Measurements from ENCODE around the gene FRY. TPM values are rescaled to one million over a fixed set of nuclear protein-coding genes. Genes with fewer than 3 reads are reported as not detected.
A peak's percentile ranks its signal among the peaks of the same experiment; 100 is the strongest.

The FRY gene
- total RNA-seq, 1 experiment from 2014 or later: 1.3 TPM

DNA sequence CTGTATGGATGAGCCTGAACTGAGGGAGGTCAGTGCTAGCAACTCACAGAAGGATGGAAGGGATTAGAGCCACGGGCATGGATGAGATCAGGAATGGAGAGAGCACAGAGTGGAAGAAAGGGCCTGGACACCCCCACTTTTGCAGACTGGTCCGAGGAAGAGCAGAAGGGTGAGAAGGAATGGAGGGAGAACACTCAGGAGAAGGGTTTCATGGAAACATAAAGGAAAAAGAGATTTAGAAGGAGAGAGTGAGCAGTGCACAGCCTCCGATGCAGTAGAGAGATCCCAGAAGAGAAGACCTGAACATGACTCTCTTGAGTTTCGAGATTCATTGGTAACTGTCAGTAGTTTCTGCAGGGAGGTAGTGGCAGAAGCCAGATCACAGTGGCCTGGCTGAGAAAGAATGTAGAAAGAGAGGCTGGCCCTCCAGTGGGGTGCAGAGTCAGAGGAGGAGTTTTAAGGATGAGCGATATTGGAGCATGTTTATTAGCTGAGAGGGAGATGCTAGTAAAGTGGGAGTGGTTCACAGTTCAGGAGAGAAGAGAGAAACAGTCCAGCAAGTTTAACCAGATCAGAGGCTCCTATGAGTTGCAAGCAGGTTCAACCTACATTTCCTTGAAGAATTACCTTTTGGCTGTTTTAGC is 174.6 kb downstream of the FRY start:
- no peaks in the 10 kb centered on the region for H3K9me2 ChIP-seq (replicated peaks; ENCODE audit: low read length)
- intact Hi-C loops (cut with micrococcal nuclease): no loop called here
- no peaks in the 10 kb centered on the region for H3K4me1 ChIP-seq (ENCODE audit: insufficient read depth, low read length)
- ChIA-PET POLR2A (ENCODE audit: unreplicated experiment) (no interaction called here), CTCF (no interaction called here)
- H3K27ac ChIP-seq (ENCODE audit: low read length): no peak overlapping the region
- H3K79me2 ChIP-seq (ENCODE audit: low read length): no peaks in the 10 kb centered on the region
- H3K9me3 ChIP-seq (ENCODE audit: low read length): no peaks in the 10 kb centered on the region
- TF ChIP-seq, protein P1, sequence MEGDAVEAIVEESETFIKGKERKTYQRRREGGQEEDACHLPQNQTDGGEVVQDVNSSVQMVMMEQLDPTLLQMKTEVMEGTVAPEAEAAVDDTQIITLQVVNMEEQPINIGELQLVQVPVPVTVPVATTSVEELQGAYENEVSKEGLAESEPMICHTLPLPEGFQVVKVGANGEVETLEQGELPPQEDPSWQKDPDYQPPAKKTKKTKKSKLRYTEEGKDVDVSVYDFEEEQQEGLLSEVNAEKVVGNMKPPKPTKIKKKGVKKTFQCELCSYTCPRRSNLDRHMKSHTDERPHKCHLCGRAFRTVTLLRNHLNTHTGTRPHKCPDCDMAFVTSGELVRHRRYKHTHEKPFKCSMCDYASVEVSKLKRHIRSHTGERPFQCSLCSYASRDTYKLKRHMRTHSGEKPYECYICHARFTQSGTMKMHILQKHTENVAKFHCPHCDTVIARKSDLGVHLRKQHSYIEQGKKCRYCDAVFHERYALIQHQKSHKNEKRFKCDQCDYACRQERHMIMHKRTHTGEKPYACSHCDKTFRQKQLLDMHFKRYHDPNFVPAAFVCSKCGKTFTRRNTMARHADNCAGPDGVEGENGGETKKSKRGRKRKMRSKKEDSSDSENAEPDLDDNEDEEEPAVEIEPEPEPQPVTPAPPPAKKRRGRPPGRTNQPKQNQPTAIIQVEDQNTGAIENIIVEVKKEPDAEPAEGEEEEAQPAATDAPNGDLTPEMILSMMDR (conservative IDR thresholded peaks at IDR 0.05; ENCODE audit: low read depth, low read length): no peak
- no peak for TF ChIP-seq EZH2 (IDR thresholded peaks at IDR 0.05; ENCODE audit: low read length, unreplicated experiment)
- TF ChIP-seq EZH2phosphoT487 (IDR thresholded peaks at IDR 0.05; ENCODE audit: borderline replicate concordance, low read length): no peak
- H3K27me3 ChIP-seq (ENCODE audit: low read length): no peaks in the 10 kb centered on the region; the same call in 1 of the 2 replicates
- ATAC-seq (no peak; the same call in 1 of the 2 replicates), DNase-seq (peak; percentile 14)
- no peak overlapping the region for H3K4me2 ChIP-seq (ENCODE audit: low read length)
- H3F3A ChIP-seq (ENCODE audit: low read length, unreplicated experiment): no peaks in the 10 kb centered on the region
- no peak overlapping the region for H3K9ac ChIP-seq (ENCODE audit: low read length)
- H2AFZ ChIP-seq (ENCODE audit: low read length): no peak overlapping the region
- H3K4me3 ChIP-seq (ENCODE audit: low read length): no peak overlapping the region
- no TSS peak for BruUV-seq (replicated peaks)
- H4K20me1 ChIP-seq (ENCODE audit: low read length): no peaks in the 10 kb centered on the region
- H3K36me3 ChIP-seq (ENCODE audit: low read depth, low read length): no peaks in the 10 kb centered on the region

DNA sequence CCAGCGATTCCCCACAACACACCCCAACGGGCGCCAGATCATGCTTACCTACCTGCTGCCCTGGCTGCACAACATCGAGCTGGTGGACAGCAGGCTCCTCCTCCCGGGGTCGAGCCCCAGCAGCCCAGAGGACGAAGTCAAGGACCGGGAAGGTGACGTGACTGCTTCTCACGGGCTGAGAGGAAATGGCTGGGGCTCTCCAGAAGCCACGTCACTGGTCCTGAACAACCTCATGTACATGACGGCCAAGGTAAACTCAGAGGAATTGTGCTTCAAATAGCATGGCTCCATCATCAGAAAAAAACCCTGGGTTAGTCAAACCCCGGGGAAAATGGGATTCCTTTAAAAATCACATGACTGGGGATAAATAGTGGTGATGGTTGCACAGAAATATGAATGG is 177.3 kb downstream of the FRY start:
- Histone ChIP-seq H3K9ac (ENCODE audit: low read length) (no peak overlapping the region), H3F3A (ENCODE audit: low read length, unreplicated experiment) (no peaks in the 10 kb centered on the region), H3K79me2 (ENCODE audit: low read length) (no peaks in the 10 kb centered on the region), H3K4me3 (ENCODE audit: low read length) (no peak overlapping the region), H4K20me1 (ENCODE audit: low read length) (no peaks in the 10 kb centered on the region), H3K4me1 (ENCODE audit: insufficient read depth, low read length) (no peaks in the 10 kb centered on the region), H2AFZ (ENCODE audit: low read length) (no peak overlapping the region), H3K36me3 (ENCODE audit: low read depth, low read length) (no peaks in the 10 kb centered on the region), H3K27ac (ENCODE audit: low read length) (no peak overlapping the region), H3K4me2 (ENCODE audit: low read length) (no peak overlapping the region), H3K9me2 (replicated peaks; ENCODE audit: low read length) (no peaks in the 10 kb centered on the region), H3K27me3 (ENCODE audit: low read length) (no peaks in the 10 kb centered on the region; the same call in 1 of the 2 replicates), H3K9me3 (ENCODE audit: low read length) (no peaks in the 10 kb centered on the region)
- ChIA-PET POLR2A (ENCODE audit: unreplicated experiment) (no interaction called here), CTCF (no interaction called here)
- intact Hi-C loops (cut with micrococcal nuclease): no loop called here
- ATAC-seq (no peak), DNase-seq (no peak)
- BruUV-seq (replicated peaks): no TSS peak
- TF ChIP-seq, protein P1 (conservative IDR thresholded peaks at IDR 0.05; ENCODE audit: low read depth, low read length): no peak

GRCh38 chr13:32209652-32210051 is 178.1 kb downstream of the FRY start:
- no peak overlapping the region for H3K4me3 ChIP-seq (ENCODE audit: low read length)
- no peak overlapping the region for H3K9ac ChIP-seq (ENCODE audit: low read length)
- H3F3A ChIP-seq (ENCODE audit: low read length, unreplicated experiment): no peaks in the 10 kb centered on the region
- POLR2A ChIA-PET (ENCODE audit: unreplicated experiment): no interaction called here
- intact Hi-C loops (cut with micrococcal nuclease): no loop called here
- no peaks in the 10 kb centered on the region for H4K20me1 ChIP-seq (ENCODE audit: low read length)
- TF ChIP-seq, protein P1 (conservative IDR thresholded peaks at IDR 0.05; ENCODE audit: low read depth, low read length): no peak
- no peak for TF ChIP-seq EZH2phosphoT487 (IDR thresholded peaks at IDR 0.05; ENCODE audit: borderline replicate concordance, low read length)
- no peak for TF ChIP-seq EZH2 (IDR thresholded peaks at IDR 0.05; ENCODE audit: low read length, unreplicated experiment)
- no peaks in the 10 kb centered on the region for H3K4me1 ChIP-seq (ENCODE audit: insufficient read depth, low read length)
- DNase-seq (no peak), ATAC-seq (no peak)
- H3K79me2 ChIP-seq (ENCODE audit: low read length): no peaks in the 10 kb centered on the region
- no peaks in the 10 kb centered on the region for H3K36me3 ChIP-seq (ENCODE audit: low read depth, low read length)
- no peak overlapping the region for H3K27ac ChIP-seq (ENCODE audit: low read length)
- no peak overlapping the region for H2AFZ ChIP-seq (ENCODE audit: low read length)
- CTCF ChIA-PET: no interaction called here
- no TSS peak for BruUV-seq (replicated peaks)
- no peaks in the 10 kb centered on the region for H3K9me3 ChIP-seq (ENCODE audit: low read length)
- no peaks in the 10 kb centered on the region; the same call in 1 of the 2 replicates for H3K27me3 ChIP-seq (ENCODE audit: low read length)
- no peak overlapping the region for H3K4me2 ChIP-seq (ENCODE audit: low read length)
- no peaks in the 10 kb centered on the region for H3K9me2 ChIP-seq (replicated peaks; ENCODE audit: low read length)

Data from PC-3 (cell line).